OCI-LY7 (cell line): Measurements from ENCODE around the gene CORO2B.

ENCODE experiments used
- EZH2phosphoT487 ChIP-seq: fragments of 200-600 bp; sonication (generic); IDR thresholded peaks from 2 replicates; pipeline ENCODE4 v1.6.1; 2018; ENCODE audit warnings: low read depth, borderline replicate concordance, mild to moderate bottlenecking, mixed run types, antibody characterized with exemption, low read length, moderate library complexity, mixed read lengths
- TF ChIP-seq, protein P1 (sequence below): fragments of 200-600 bp; sonication (generic); conservative IDR thresholded peaks from 2 replicates; pipeline ENCODE4 v1.5.1; 2014; ENCODE audit warnings: mild to moderate bottlenecking, antibody characterized with exemption, low read length, moderate library complexity, mixed read lengths

- TF ChIP-seq, protein P1, sequence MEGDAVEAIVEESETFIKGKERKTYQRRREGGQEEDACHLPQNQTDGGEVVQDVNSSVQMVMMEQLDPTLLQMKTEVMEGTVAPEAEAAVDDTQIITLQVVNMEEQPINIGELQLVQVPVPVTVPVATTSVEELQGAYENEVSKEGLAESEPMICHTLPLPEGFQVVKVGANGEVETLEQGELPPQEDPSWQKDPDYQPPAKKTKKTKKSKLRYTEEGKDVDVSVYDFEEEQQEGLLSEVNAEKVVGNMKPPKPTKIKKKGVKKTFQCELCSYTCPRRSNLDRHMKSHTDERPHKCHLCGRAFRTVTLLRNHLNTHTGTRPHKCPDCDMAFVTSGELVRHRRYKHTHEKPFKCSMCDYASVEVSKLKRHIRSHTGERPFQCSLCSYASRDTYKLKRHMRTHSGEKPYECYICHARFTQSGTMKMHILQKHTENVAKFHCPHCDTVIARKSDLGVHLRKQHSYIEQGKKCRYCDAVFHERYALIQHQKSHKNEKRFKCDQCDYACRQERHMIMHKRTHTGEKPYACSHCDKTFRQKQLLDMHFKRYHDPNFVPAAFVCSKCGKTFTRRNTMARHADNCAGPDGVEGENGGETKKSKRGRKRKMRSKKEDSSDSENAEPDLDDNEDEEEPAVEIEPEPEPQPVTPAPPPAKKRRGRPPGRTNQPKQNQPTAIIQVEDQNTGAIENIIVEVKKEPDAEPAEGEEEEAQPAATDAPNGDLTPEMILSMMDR = no peak
- TF ChIP-seq EZH2phosphoT487 = no peak
Measured at GRCh38 chr15:68726246-68726645, 147.5 kb downstream of the CORO2B start.
